SU-DHL-6 (cell line): ENCODE data around the gene PAM16.

ENCODE experiments used
- H2AFZ ChIP-seq: fragments of 200-600 bp; sonication (generic); 2 replicates; pipeline ENCODE4 v1.6.1; 2014; ENCODE audit warnings: low read depth, mild to moderate bottlenecking, moderate library complexity, mixed read lengths, antibody characterized with exemption, low read length; ENCODE audit not compliant: severe bottlenecking
- H3F3A ChIP-seq: fragments of 200-600 bp; shearing (Covaris generic); 2 replicates; pipeline ENCODE4 v1.6.0; 2016; ENCODE audit warnings: antibody characterized with exemption, mild to moderate bottlenecking; ENCODE audit not compliant: insufficient read depth
- H3K27ac ChIP-seq: fragments of 200-600 bp; sonication (generic); 2 replicates; pipeline ENCODE4 v1.5.1; 2016; ENCODE audit warnings: low read depth, mild to moderate bottlenecking, low read length, moderate library complexity, mixed read lengths
- H3K27me3 ChIP-seq: fragments of 200-600 bp; sonication (generic), shearing (Covaris generic); 2 replicates; pipeline ENCODE4 v1.6.0; 2014; ENCODE audit warnings: mild to moderate bottlenecking, low read length
- H3K36me3 ChIP-seq: fragments of 200-600 bp; sonication (generic); 2 replicates; pipeline ENCODE4 v1.6.1; 2014; ENCODE audit warnings: mild to moderate bottlenecking, low read length, mixed read lengths
- H3K4me2 ChIP-seq: fragments of 300-600, 200-600 bp; shearing (Covaris generic), sonication (generic); 2 replicates; pipeline ENCODE4 v1.6.0; 2014; ENCODE audit warnings: low read length, low read depth, mild to moderate bottlenecking; ENCODE audit not compliant: poor library complexity, severe bottlenecking
- H3K4me3 ChIP-seq: fragments of 200-600 bp; sonication (generic); 2 replicates; pipeline ENCODE4 v1.5.1; 2014; ENCODE audit warnings: antibody characterized with exemption, low read length, mild to moderate bottlenecking, mixed read lengths; ENCODE audit not compliant: insufficient read depth, poor library complexity, severe bottlenecking
- H3K79me2 ChIP-seq: fragments of 200-600 bp; sonication (generic); 2 replicates; pipeline ENCODE4 v1.6.1; 2014; ENCODE audit warnings: mild to moderate bottlenecking, low read length, moderate library complexity; ENCODE audit not compliant: insufficient read depth
- H3K9ac ChIP-seq: fragments of 200-600 bp; sonication (generic); 2 replicates; pipeline ENCODE4 v1.7.0; 2014; ENCODE audit warnings: mild to moderate bottlenecking, low read length
- H3K9me2 ChIP-seq: fragments of 200-600 bp; sonication (generic); replicated peaks from 2 replicates; pipeline ENCODE4 v1.6.1; 2014; ENCODE audit warnings: low read length; ENCODE audit not compliant: insufficient read depth
- H3K9me3 ChIP-seq: fragments of 200-600 bp; sonication (generic); 2 replicates; pipeline ENCODE4 v1.6.1; 2014; ENCODE audit warnings: low read length, mixed read lengths; ENCODE audit not compliant: insufficient read depth
- H4K20me1 ChIP-seq: fragments of 200-600 bp; sonication (generic); 2 replicates; pipeline ENCODE4 v1.6.1; 2014; ENCODE audit warnings: low read depth, mild to moderate bottlenecking, antibody characterized with exemption, low read length, moderate library complexity, mixed read lengths
- CTCF ChIP-seq: fragments of 200-600 bp; sonication (generic); IDR thresholded peaks from one replicate; pipeline ENCODE4 v1.5.1; 2017; ENCODE audit warnings: antibody characterized with exemption, mild to moderate bottlenecking, low read length, moderate library complexity; ENCODE audit not compliant: insufficient read depth, poor library complexity, severe bottlenecking
- EZH2phosphoT487 ChIP-seq: fragments of 200-600 bp; sonication (generic), shearing (Covaris generic); conservative IDR thresholded peaks from 2 replicates; pipeline ENCODE4 v1.6.1; 2018; ENCODE audit warnings: mild to moderate bottlenecking, antibody characterized with exemption, low read length, moderate library complexity, mixed read lengths

Gene PAM16

GRCh38 chr16:4324492-4325252 is 26.4 kb downstream of the PAM16 start:
- Histone ChIP-seq H2AFZ (no peak overlapping the region), H3K79me2 (no peaks in the 10 kb centered on the region), H3F3A (no peaks in the 10 kb centered on the region), H3K4me3 (no peak overlapping the region), H3K27ac (no peak overlapping the region), H3K9ac (no peak overlapping the region), H3K4me2 (no peak overlapping the region), H3K27me3 (no peaks in the 10 kb centered on the region), H3K36me3 (no peaks in the 10 kb centered on the region), H3K9me2 (no peaks in the 10 kb centered on the region), H4K20me1 (no peaks in the 10 kb centered on the region), H3K9me3 (no peaks in the 10 kb centered on the region)
- TF ChIP-seq EZH2phosphoT487 = no peak
- TF ChIP-seq CTCF = no peak

GRCh38 chr16:4323845-4324488 is 27.2 kb downstream of the PAM16 start:
- Histone ChIP-seq H3K4me2 (no peak overlapping the region), H3K27ac (no peak overlapping the region), H3K4me3 (no peak overlapping the region), H3K9me3 (no peaks in the 10 kb centered on the region), H2AFZ (no peak overlapping the region), H3K79me2 (no peaks in the 10 kb centered on the region), H4K20me1 (no peaks in the 10 kb centered on the region), H3K9me2 (no peaks in the 10 kb centered on the region), H3F3A (no peaks in the 10 kb centered on the region), H3K27me3 (no peaks in the 10 kb centered on the region), H3K9ac (no peak overlapping the region), H3K36me3 (no peaks in the 10 kb centered on the region)
- TF ChIP-seq EZH2phosphoT487 = no peak
- no peak for TF ChIP-seq CTCF

- no peaks in the 10 kb centered on the region for H3K9me2 ChIP-seq
- H3K36me3 ChIP-seq = no peaks in the 10 kb centered on the region
- no peaks in the 10 kb centered on the region for H3K9me3 ChIP-seq
- H2AFZ ChIP-seq = no peak overlapping the region
- H3K79me2 ChIP-seq = no peaks in the 10 kb centered on the region
- no peak for TF ChIP-seq CTCF
- no peak for TF ChIP-seq EZH2phosphoT487
- H3K4me3 ChIP-seq = no peak overlapping the region
- H4K20me1 ChIP-seq = no peaks in the 10 kb centered on the region
- H3K27ac ChIP-seq = no peak overlapping the region
- no peak overlapping the region for H3K9ac ChIP-seq
- no peaks in the 10 kb centered on the region for H3K27me3 ChIP-seq
- H3F3A ChIP-seq = no peaks in the 10 kb centered on the region
- no peak overlapping the region for H3K4me2 ChIP-seq
Measured at GRCh38 chr16:4323071-4323844, 27.9 kb downstream of the PAM16 start.
